Tibial artery (tissue), 4 donors: Measurements from ENCODE around the gene EPHA8.
A peak's percentile ranks its signal among the peaks of the same experiment; 100 is the strongest.

Experiments used
- DNase-seq, 2 donors: peaks; one replicate each; pipeline ENCODE4 v3.0.0-alpha.2; 2019
- H3K27ac ChIP-seq, 2 donors: fragments of 200-600 bp; sonication (generic) in 1 of 2; 1 replicate in 1 of 2; 2 replicates in 1 of 2; pipeline ENCODE4 v1.5.1; 2018 to 2019; ENCODE audit warnings: mild to moderate bottlenecking in 1 of 2
- H3K27me3 ChIP-seq, 2 donors: fragments of 200-600 bp; sonication (generic) in 1 of 2; one replicate each; pipeline versions ENCODE4 v1.5.1 to v1.6.0; 2016 to 2019
- H3K36me3 ChIP-seq, 3 donors: fragments of 200-600 bp; sonication (generic) in 2 of 3; one replicate each; pipeline ENCODE4 v1.5.1; 2016 to 2019; ENCODE audit warnings: mild to moderate bottlenecking in 2 of 3
- H3K4me1 ChIP-seq, 4 donors: fragments of 200-600 bp; sonication (generic) in 2 of 4; 1 replicate in 3 of 4; 2 replicates in 1 of 4; pipeline ENCODE4 v1.5.1; 2016 to 2019
- H3K4me3 ChIP-seq, 2 donors: fragments of 200-600 bp; sonication (generic) in 1 of 2; 1 replicate in 1 of 2; 2 replicates in 1 of 2; pipeline ENCODE4 v1.5.1; 2018 to 2019; ENCODE audit warnings: mild to moderate bottlenecking in 2 of 2
- H3K9me3 ChIP-seq, 3 donors: fragments of 200-600 bp; sonication (generic) in 1 of 3; one replicate each; pipeline ENCODE4 v1.5.1; 2016 to 2019
- CTCF ChIP-seq, 2 experiments: fragments of 200-600 bp in 1 of 2; fragments of 450-650 bp in 1 of 2; IDR thresholded peaks; one replicate each; pipeline ENCODE4 v1.5.1; 2017 to 2019; ENCODE audit warnings: antibody characterized with exemption in 2 of 2, mild to moderate bottlenecking in 1 of 2, moderate library complexity in 1 of 2
- intact Hi-C: fragments of 100-400 bp; cut with DNase I; formaldehyde crosslinking; loops from one replicate; pipeline ENCODE4 v1.15.0; 2023; ENCODE audit warnings: low total_unique reads

The EPHA8 gene

GRCh38 chr1:22526098-22526497 is 37.2 kb upstream of the EPHA8 start:
- intact Hi-C loops, result loop anchor here (10.0 kb wide), 1 partner anchor 71 kb away; the partner anchor contains the start of gene ZBTB40
- no peak for DNase-seq
- Histone ChIP-seq H3K4me3 (no peak overlapping the region), H3K4me1 (peaks cover 0 to 15% (median 12%) of the 10 kb centered on the region in 4 donors), H3K36me3 (peaks cover 45 to 77% (median 57%) of the 10 kb centered on the region in 3 donors), H3K27me3 (no peaks in the 10 kb centered on the region), H3K27ac (no peak overlapping the region), H3K9me3 (no peaks in the 10 kb centered on the region)
- no peak for TF ChIP-seq CTCF (IDR thresholded peaks at IDR 0.05)

GRCh38 chr1:22526677-22527076 is 36.6 kb upstream of the EPHA8 start:
- Histone ChIP-seq H3K4me1 (peaks cover 0 to 21% (median 18%) of the 10 kb centered on the region in 4 donors), H3K27ac (no peak overlapping the region), H3K36me3 (peaks cover 40 to 71% (median 53%) of the 10 kb centered on the region in 3 donors), H3K4me3 (no peak overlapping the region), H3K9me3 (no peaks in the 10 kb centered on the region), H3K27me3 (no peaks in the 10 kb centered on the region)
- intact Hi-C loops, result loop anchor here (10.0 kb wide), 1 partner anchor 72 kb away; the partner anchor contains the start of gene ZBTB40
- DNase-seq, result no peak
- TF ChIP-seq CTCF (IDR thresholded peaks at IDR 0.05), result no peak

GRCh38 chr1:22527122-22527521 is 36.2 kb upstream of the EPHA8 start:
- no peaks in the 10 kb centered on the region for H3K27me3 ChIP-seq
- no peak overlapping the region for H3K27ac ChIP-seq
- peaks cover 35 to 66% (median 48%) of the 10 kb centered on the region in 3 donors for H3K36me3 ChIP-seq
- H3K4me3 ChIP-seq, result no peak overlapping the region
- peaks cover 0 to 23% (median 19%) of the 10 kb centered on the region in 4 donors for H3K4me1 ChIP-seq
- no peak for TF ChIP-seq CTCF (IDR thresholded peaks at IDR 0.05)
- peak in 1 of 2 donors; percentile 43 for DNase-seq
- intact Hi-C loops, result loop anchor here (10.0 kb wide), 1 partner anchor 72 kb away; the partner anchor contains the start of gene ZBTB40
- no peaks in the 10 kb centered on the region for H3K9me3 ChIP-seq

GRCh38 chr1:22527555-22528296 is 35.6 kb upstream of the EPHA8 start:
- no peak for TF ChIP-seq CTCF (IDR thresholded peaks at IDR 0.05)
- Histone ChIP-seq H3K4me1 (peaks cover 0 to 23% (median 19%) of the 10 kb centered on the region in 4 donors), H3K27me3 (no peaks in the 10 kb centered on the region), H3K4me3 (no peak overlapping the region), H3K9me3 (no peaks in the 10 kb centered on the region), H3K36me3 (peaks cover 29 to 60% (median 43%) of the 10 kb centered on the region in 3 donors), H3K27ac (peak overlapping the region in 1 of 2 donors; percentile 35)
- intact Hi-C loops, result loop anchor here (10.0 kb wide), 1 partner anchor 73 kb away; the partner anchor contains the start of gene ZBTB40
- peak; percentile 11 to 33 for DNase-seq

- no peak for TF ChIP-seq CTCF (IDR thresholded peaks at IDR 0.05)
- Histone ChIP-seq H3K27ac (peak overlapping the region; percentile 35 to 77), H3K4me3 (no peak overlapping the region), H3K36me3 (peaks cover 27 to 56% (median 39%) of the 10 kb centered on the region in 3 donors), H3K4me1 (peaks cover 0 to 23% (median 19%) of the 10 kb centered on the region in 4 donors), H3K27me3 (no peaks in the 10 kb centered on the region), H3K9me3 (no peaks in the 10 kb centered on the region)
- intact Hi-C loops, result loop anchor here (10.0 kb wide), 1 partner anchor 74 kb away; the partner anchor contains the start of gene ZBTB40
- no peak for DNase-seq
Observed at GRCh38 chr1:22528451-22528850, 34.8 kb upstream of the EPHA8 start.
